AML-193 (cell line): ENCODE results near the gene PRR4.

ENCODE experiments used
- DNase-seq, 2 experiments: peaks; one replicate each; lab custom pipeline; 2025; lab: John Stamatoyannopoulos, UW

Gene PRR4, protein sequence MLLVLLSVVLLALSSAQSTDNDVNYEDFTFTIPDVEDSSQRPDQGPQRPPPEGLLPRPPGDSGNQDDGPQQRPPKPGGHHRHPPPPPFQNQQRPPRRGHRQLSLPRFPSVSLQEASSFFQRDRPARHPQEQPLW

DNA sequence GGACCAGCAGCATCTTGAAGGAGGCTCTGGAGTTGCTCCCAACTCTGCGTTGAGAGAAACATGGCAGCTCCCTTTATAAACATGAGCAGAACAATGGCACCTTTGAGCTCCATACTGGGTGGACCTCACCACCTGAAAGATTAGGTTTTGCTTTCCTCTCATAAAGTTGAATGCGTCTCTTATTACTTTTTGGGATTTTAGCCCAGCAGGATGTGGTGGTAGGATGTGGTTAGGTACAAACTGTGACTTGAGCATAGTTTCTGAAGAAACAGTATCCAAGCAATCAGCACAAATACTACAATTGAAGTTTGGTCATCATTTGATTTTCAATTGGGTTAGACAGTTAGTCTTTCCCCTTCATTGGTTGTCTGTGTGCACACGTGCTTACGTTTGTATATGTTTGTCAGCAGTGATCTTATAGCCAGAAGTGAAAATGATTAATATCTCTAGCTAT lies at the start of gene PRR4:
Gene PRR4 (minus strand): TSS at position 51 of the 454 bp plus-strand sequence. CDS start 38 bp downstream, at position 13.
- DNase-seq, result no peak

DNA sequence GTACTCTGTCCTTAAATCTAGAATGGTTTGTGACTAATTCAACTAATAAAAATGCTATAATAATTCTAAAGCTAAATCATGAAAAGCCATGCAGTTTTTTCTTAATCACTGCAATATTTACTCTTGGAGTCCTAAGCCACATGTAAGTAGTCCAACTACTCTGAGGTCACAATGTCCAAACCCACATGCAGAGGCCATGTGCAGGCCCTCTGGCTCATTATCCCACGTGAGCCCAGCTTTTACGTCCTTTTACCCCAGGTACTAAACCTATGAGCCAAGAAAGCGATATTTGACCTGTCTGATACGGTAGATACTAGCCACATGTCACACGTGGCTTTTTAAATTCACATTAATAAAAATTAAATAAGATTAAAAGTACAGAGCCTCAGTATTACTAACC lies 47.6 kb upstream of the PRR4 start:
- no peak for DNase-seq

DNA sequence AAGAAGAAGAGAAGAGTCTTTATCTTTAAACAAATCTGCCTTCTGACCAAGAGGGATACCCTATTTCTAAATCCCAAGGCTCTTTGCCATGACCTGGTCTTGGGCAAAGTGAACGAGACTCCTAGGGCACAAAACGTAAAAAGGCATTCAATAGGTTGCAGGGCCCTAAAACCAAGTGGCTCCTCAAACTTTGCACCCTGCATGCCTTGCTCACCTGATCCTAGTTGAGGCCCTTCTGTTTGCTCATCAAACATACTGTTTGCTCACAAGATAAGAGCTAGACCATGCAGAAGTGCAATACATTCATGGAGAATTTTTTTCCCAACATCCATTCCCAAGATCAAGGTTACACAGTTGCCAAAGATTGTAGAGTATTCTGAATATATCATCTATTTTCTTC lies 42.7 kb upstream of the PRR4 start:
- DNase-seq, result no peak

DNA sequence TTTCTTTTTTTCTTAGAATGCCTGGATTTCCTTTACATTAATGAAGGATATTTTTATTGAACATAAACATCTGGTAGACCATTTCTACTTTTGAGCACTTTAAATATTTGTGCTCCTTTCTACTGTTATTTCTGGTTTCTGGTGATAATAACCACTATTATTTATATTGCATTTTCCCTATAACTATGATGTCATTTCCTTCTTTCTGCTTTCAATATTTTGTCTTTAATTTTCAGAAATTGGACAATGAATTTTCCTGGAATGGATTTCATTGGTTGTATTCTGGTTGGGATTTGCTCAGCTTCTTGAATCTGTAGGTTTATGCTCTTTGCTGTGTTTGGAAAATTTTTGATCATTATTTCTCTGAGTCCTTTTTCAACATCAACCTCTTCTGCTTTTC lies 40.0 kb upstream of the PRR4 start:
- DNase-seq, result no peak

DNA sequence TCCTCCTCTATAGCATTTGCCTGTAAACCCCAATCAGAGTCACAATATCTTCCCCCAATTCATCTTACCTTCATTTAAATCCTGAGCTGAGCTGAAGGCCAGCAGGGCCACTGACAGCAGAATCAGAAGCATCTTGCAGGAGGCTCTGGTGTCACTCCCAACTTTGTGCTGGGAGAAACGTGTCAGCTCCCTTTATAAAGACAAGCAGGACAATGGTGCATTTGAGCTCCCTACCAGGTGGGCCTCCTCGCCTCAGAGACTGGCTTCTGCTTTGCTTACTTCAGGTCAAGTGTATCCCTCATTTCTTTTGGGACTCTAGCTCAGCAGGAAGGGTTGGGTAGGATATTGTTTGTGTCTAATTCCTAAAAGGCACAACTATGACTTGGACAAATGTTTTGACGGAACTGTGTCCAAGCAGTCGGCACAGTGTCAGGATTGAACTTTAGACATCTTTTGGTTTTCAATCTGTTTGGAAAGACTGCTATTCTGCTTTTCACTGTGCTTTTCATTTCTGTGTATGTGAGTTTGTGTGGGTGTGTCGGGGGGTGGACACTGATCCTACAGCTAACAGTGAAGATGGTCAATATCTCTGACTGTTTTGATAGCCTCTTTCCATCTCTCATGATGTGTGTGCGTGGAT lies 34.9 kb upstream of the PRR4 start, which contains the start of gene PRH1:
Gene PRH1 (minus strand): TSS at position 170 of the 640 bp plus-strand sequence. CDS start 38 bp downstream, at position 132.
- no peak for DNase-seq

DNA sequence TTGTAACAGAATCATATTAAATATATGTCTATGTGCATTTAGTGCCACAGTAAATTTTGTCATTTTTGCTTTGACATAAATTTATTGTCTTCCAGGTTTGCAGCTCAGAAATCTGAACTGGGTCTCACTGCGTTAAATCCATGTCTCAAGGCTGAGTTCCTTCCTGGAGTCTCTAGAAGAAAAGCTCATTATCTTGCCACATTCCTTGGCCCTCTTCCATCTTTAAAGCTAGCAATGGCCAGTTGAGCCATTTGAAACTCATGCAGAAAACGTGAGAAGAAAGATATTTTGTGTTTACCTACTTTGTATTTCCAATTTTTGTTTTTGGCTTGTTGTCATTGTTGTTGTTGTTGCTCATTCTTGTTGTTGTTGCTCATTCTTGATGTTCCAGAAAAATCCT lies 24.1 kb upstream of the PRR4 start:
- DNase-seq, result no peak

DNA sequence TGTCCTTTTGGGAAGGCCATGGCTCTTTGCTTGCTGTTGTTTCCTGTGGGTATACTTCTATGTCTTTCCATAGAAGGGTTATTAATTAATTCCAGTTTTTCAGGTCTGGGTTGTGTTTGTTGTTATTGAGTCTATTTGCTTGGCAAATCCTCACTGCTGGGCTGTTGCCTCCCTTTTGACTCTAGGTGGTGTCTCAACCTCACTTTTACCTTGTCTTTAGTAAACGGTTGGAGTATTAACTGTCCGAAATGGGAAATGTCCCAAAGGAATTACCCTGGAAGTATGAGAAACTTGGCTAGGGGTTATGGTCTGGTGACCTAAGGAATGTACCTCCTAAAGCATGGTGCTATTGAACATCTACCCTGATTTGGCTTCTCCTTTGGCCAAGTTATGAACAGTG lies 18.1 kb upstream of the PRR4 start:
- DNase-seq, result no peak

DNA sequence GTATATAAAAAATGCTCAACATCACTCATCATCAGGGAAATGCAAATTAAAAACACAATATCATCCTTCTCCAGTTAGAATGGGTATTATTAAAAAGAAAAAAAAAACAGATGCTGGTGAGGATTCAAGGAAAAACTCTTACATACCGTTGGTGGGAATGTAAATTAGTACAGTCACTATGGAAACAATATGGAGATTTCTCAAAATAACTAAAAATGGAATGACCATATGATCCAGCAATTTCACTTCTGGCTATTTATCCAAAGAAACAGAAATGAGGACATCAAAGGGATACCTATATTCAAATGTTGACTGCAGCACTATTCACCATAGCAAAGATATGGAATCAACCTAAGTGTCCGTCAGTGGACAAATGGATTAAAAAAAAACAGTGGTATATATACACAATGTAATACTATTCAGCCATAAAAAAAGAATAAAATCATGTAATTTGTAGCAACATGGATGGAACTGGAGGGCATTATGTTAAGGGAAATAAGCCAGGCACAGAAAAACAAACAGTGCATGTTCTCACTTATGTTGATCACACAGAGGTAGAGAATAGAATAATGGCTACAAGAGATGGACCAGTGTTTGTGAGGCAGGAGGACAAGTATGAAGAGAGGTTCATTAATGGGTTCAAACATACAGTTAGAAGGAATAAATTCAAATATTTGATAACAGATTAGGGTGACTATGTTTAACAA lies 14.4 kb upstream of the PRR4 start:
- DNase-seq, result no peak

DNA sequence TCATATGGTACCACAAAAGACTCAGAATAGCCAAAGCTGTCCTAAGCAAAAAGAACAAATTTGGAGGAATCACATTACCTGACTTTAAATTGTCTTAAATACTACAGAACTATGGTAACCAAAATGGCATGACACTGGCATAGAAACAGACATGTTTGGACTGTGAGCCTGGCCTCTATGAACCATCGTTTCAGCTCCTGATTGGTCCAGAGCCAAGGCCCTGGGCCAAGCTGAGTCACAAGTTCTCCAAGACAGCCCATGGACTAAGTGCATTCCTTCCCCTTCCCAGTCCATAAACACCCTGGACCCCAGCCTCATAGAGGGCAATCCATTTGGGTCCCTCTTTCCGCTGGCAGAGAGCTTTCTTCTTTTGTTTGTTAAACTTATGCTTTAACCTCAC lies 12.1 kb upstream of the PRR4 start:
- no peak for DNase-seq

DNA sequence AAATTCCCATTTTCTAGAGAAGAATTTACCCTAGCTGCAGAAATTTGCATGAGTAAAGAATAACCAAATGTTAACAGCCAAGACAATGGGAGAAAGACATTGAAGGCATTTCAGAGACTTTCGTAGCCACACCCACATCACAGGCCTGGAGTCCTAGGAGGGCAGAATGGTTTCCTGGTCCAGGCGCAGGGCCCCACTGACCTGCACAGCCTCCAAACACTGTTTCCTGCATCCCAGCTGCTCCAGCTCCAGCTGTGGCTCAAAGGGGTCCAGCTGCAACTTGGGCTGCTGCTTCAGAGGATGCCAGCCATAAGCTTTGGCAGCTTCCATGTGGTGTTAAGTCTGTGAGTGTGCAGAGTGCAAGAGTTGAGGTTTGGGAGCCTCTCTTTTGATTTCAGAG lies 6.5 kb upstream of the PRR4 start:
- no peak for DNase-seq

DNA sequence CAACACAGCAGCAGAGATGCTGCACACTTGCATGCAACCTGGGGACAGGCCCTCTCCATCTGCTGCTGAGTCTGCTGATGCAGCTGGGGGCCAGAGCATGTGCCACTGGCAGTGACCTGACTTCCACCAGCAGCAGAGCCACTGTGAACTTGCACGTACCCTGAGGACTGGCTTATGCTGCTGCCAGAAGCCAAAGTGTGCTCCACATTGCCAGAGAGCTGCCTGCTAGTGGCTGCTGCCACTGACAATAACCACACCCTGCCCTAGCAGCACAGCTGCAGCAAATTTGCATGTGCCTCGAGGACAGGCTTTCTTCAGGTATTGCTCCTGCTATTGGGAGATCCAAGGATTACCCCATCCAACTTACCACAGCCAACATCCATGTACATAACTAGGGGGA lies 4.5 kb upstream of the PRR4 start:
- DNase-seq, result no peak

DNA sequence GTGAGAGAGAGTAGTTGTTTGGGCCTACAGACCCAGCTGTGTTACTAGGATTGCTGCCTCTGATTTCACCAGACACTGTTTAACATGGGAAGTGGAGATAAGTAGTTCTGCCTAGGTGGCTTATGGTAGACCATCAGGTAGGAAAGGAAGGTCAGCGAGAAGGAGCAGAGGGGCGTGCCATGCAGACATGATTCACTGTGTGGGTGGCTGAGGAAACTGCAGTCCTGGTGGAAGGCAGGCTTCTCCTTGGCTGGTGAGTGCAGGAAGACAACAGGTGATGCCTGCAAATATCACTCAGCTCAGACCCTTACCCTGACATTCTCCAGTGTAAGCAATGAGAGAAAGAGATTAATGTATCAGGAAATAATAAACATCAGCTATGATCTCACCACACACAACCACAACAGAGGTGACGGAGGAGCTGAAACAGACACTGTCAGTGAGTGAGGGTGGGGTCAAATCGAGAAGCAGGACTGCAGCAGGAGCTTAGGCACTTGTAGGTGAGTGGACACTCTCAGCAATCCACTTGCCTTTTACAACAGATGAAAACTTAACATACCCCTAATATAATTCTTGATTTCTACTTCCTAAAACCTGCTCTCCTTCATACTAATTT lies 2.1 kb upstream of the PRR4 start:
- DNase-seq, result no peak

DNA sequence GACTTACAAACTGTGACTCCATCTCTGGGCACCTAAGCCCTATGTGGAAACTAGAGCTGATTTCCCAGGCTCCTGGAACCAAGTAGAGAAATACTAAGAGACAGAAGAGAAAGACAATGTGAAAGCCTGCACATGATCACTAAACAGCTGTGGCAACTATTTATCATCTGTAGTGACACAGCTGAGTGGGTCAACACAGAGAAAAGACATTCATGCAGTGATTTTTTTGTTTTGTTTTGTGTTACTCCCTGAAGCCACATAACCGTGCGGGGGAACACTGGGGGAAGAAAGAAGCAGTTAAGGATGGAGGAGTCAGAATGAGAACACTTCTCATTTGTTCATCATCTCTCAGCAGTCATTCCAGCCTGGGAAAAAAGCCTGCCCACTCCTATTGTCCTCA lies 1.5 kb downstream of the PRR4 start:
- DNase-seq, result no peak

DNA sequence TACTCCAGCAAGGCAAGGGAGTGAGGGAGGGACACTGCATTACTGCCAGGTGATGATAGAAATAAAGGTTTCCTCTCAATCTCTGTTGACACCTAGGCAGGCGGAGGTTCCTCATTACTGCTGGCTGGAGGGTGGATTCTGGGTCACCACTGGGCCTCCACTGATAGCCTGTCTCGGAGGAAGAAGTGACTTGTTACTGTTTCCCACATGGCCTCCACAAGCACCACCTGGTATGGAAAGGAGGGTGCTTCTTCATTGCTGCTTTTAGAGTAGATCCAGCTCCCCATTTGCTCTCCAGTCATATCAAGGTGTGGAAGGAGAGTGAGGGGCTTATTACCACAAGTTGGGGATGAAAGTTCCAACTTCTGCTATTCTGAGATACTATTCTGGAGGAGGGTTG lies 6.4 kb downstream of the PRR4 start:
- DNase-seq, result no peak

DNA sequence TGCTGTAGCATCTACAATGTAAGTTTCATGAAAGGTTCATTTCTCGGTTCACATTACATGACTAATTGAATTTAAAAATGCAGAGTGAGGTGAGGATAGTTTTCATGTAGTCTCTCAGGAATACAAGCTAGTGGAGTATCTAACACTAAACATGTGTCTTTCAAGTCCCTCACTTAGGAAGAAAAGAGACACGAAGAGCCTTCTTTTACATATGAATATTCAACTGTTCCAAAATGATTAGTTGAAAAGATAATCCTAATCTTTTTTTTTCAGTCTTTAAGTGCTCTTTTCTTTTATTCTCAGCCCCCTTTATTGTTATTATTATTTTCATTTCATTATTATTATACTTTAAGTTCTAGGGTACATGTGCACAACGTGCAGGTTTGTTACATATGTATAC lies 10.8 kb downstream of the PRR4 start:
- no peak for DNase-seq

DNA sequence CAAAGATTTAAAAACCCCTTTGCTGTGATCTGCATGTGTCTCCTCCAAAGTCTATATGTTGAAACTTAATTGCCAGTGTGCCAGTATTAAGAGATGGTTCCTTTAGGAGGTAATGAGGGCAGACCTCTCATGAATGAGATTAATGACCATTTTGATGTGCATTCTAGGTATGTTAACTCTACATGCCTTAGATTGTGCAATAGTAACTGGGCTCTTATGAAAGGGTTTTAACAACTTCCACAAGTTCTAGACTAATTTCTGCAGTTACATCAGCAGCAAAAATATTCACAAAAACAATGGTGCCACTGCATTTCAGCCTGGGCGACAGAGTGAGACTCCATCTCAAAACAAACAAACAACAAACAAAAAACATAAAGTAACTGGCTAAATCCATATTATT lies 19.3 kb downstream of the PRR4 start:
- no peak for DNase-seq

DNA sequence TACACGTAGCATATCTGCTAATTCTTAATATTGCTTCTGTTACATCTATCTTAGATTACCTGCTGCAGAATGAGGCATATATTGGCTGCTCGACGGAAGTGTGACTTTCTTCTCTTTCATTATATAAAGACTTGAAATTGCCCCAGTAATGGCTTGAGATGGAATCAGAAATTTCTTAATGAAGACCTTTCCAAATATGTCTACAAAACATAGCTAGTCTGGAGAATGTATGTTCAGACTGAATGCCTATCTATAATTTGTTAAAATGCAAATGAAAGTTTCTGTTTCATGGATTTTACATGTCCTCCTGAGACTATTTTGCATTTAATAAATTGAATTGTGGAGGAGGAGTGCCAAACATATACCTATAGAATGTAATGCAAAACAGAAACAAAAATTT lies 23.0 kb downstream of the PRR4 start, which contains the start of gene TAS2R10:
Gene TAS2R10 (minus strand): TSS at position 101 of the 400 bp plus-strand sequence. CDS start 89 bp downstream, at position 12.
- no peak for DNase-seq

DNA sequence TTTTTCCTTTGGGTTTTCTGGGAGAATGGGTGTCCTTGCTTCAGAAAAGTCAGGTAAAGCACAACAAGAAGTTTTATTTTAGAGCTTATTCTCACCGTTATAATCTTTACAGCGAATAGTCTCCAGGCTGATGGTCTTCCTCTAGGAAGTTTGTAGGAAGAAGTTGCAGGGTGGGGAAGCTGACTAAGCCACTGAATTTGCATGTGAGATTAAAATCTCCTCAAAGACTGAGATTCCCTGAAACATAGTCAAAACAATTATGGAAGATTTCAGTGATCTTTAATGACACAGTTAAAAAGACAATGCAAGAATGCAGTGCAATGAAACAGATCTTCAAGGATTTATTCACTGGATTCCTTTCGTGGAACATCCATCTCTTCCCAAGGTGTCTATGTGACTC lies 24.3 kb downstream of the PRR4 start:
- no peak for DNase-seq

DNA sequence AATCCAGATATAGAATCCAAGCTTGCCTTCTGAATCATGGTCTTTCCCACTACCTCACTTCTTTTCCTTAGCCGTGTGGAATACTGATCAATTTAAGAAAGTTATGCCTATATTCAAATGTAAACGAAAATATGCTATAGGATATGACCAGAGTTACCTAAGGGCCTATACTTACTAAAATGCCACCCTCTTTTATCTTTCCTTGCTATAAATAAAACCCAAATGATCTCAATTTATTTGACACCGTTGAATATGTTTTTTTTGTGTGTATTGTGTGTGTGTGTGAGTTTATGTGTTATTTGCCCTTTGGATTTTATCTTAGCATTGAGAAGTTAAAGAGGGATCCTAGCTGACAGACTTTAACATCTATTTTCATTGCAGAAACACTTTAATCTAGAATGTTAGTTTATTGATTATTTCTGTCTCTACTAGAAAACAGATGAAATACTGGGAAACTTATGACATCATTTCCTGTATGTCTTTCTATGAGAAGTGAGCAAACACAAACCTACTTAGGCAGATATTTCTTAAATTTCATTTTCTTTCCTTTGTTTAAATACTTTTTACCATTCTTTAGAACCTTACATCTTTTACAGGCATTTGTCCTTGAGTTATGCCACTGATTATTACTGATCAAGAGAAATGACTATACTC lies 37.3 kb downstream of the PRR4 start:
- DNase-seq, result no peak

DNA sequence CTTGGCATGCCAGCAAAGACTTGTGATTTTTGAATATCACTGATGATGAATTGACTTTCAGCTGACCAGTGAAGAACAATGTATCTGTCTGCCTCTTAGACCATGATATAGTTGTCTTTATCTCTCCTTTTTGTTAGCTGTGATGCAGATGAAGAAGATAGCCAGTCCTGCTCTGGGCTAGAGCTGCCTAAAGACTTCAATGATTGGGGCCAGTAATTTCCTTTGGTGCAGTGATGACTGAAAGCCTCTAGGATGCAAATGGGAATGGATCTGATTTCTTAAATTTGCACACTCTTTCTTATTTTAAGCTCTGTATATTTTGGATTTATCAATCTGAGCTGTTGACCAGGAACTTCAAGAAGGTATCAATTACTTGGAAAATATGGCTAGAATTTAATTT lies 39.2 kb downstream of the PRR4 start, which contains the start of gene TAS2R9:
Gene TAS2R9 (minus strand): TSS at position 101 of the 400 bp plus-strand sequence. CDS start 93 bp downstream, at position 8.
- no peak for DNase-seq

DNA sequence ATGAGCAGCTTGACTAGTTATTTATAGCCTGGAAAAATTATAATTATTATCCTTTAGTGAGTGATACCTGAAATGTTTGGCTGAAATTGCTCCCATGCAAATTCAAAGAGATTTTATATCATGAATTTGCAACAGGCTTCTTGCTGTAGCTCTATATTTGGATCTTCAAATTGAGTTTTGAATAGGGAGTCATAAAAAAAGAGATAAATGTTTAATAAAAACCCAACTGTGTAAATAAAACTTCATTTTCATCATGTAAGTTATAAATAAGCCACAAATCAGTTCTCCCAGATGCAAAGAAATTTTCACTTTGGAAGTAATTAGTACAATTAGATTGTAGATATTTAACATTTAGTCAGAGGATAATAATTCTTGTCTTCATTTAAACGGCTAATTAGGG lies 42.1 kb downstream of the PRR4 start, which contains the start of gene TAS2R8:
Gene TAS2R8 (minus strand): TSS at position 101 of the 400 bp plus-strand sequence. CDS start 306 bp downstream, outside the sequence.
- no peak for DNase-seq

DNA sequence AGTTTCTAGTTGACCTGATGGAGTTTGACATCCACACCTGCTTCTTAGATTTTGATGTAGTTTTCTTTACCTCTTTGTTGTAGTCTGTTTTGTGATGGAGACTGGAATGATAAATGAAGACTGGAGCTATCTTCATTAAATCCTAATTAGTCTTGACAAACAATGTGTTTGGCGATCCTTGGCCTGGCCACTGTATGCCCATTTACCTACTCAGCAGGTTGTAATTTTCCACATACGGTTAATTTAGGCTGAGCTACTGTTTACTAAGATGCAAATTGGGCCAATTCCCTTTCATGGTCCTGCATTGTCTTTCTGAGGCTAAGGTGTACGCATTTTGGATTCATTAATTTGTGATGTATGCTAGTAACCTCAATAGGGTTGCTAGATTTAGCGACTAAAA lies 46.7 kb downstream of the PRR4 start, which contains the start of gene TAS2R7:
Gene TAS2R7 (minus strand): TSS at position 41 of the 400 bp plus-strand sequence. CDS start 57 bp downstream, outside the sequence.
- no peak for DNase-seq
